ENCODE results near the gene MUC7. TPM values are rescaled to one million over a fixed set of nuclear protein-coding genes. Genes with fewer than 3 reads are reported as not detected.

MUC7 gene
- total and polyA plus RNA-seq, 12 donors, result not detected

DNA sequence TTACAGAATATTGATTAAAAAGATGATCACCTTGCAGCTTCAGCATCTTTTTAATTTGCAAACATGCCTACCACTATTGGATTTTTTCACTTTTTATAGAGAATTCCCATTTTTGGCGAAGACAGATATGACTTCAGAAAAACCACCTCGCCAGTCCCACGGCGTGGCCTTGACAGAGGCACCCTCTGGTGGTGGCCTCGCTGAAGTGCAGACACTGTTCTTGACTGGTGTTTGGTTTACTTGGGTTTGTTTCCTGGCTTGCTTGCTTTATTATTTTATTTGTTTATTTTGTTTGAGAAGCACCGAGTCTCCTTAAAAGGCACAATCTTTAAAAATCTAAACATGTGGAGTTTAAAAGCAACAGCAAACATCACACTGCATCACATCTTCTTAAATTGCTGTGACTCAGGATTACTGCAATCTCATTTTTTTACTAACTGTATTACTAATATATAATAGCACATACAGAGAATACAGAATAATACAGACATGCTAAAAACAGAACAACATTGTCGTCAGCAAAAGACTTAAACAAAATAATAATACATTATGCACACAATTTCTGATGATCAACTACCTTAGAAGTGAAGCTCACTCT lies 33.3 kb downstream of the MUC7 start:
- no peak for ATAC-seq
- H3K27me3 ChIP-seq, result peaks cover 0 to 20% (median 0%) of the 10 kb centered on the region in 7 donors
- H3K4me3 ChIP-seq, result no peak overlapping the region
- 4 to 7% methylated on average over 7 of the region's 7 CpGs for WGBS, 2 donors
- DNase-seq, result peak; percentile 5 to 25
- peak; percentile 33 to 94 (median 73) for TF ChIP-seq CTCF (IDR thresholded peaks at IDR 0.05)
- no peaks in the 10 kb centered on the region for H3K36me3 ChIP-seq
- no peaks in the 10 kb centered on the region for H3K9me3 ChIP-seq
- H3K4me1 ChIP-seq, result no peaks in the 10 kb centered on the region
- H3K27ac ChIP-seq, result no peak overlapping the region
- intact Hi-C loops (cut with DNase I), result loop anchor here in 2 of 10 donors (10.0 kb wide), 2 partner anchors 810 to 820 kb away; no protein-coding TSS in a partner anchor

- ATAC-seq (no peak), DNase-seq (no peak)
- WGBS, 2 donors, result 47% methylated on average over 1 of the region's 1 CpG
- Histone ChIP-seq H3K4me1 (no peaks in the 10 kb centered on the region), H3K27me3 (peaks cover 0 to 20% (median 0%) of the 10 kb centered on the region in 7 donors), H3K4me3 (no peak overlapping the region), H3K9me3 (no peaks in the 10 kb centered on the region), H3K27ac (no peak overlapping the region), H3K36me3 (no peaks in the 10 kb centered on the region)
- intact Hi-C loops (cut with DNase I), result loop anchor here in 2 of 10 donors (10.0 kb wide), 2 partner anchors 814 to 824 kb away; no protein-coding TSS in a partner anchor
- TF ChIP-seq CTCF (IDR thresholded peaks at IDR 0.05), result no peak
Measured at GRCh38 chr4:70508801-70509200, 36.8 kb downstream of the MUC7 start.

- no peak for DNase-seq
- Histone ChIP-seq H3K4me3 (no peak overlapping the region), H3K4me1 (no peaks in the 10 kb centered on the region), H3K36me3 (no peaks in the 10 kb centered on the region), H3K27ac (no peak overlapping the region), H3K9me3 (no peaks in the 10 kb centered on the region), H3K27me3 (peaks cover 0 to 16% (median 0%) of the 10 kb centered on the region in 7 donors)
- ATAC-seq, result no peak
- intact Hi-C loops (cut with DNase I), result no loop called here
- WGBS, 2 donors, result 87 to 90% methylated on average over 3 of the region's 3 CpGs
- no peak for TF ChIP-seq CTCF (IDR thresholded peaks at IDR 0.05)
Measured at GRCh38 chr4:70511365-70511764, 39.4 kb downstream of the MUC7 start.

DNA sequence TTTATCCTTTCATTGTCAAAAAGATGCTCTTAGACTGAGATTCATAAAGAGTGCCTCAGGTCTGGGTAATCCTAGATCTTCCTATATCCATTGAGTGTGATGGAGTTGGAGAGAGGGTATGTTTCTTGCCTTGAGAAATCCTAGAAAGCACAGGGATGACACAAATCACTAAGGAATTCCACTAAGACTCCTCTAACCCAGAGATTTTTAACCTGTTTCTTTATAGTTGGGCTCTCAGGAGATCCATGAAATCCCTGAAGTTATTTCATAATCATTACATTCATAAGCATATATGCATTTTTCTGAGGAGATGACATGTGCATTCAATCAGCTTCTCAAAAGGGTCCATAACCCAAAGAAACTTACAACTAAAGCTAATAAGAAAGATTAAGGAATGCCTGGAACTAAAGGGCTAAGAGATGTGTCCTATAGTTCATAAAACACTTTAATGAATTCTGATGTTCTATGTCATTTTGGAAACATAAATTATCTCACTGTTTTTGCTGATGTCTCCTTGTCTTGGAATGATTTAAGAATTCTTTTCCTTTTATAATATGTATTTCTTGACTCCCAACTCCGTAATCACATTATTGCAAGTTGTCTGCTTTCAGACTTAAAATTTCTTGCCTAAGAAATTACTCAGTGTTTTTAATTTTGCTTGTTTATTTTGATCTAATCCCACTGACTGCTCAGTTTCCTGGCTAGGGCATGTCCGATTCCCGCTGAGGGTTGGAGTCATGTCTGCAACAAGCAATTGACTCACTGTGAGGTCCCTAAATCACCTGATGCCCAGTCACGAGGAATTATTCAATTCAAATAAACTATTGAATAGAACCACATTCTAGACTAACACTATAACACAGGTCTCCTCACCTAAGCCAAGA lies 43.6 kb downstream of the MUC7 start:
- no peak for TF ChIP-seq CTCF (IDR thresholded peaks at IDR 0.05)
- no peaks in the 10 kb centered on the region for H3K9me3 ChIP-seq
- intact Hi-C loops (cut with DNase I), result no loop called here
- no peak for DNase-seq
- H3K27ac ChIP-seq, result no peak overlapping the region
- no peaks in the 10 kb centered on the region for H3K27me3 ChIP-seq
- no peaks in the 10 kb centered on the region for H3K4me1 ChIP-seq
- WGBS, 2 donors, result 64 to 81% methylated on average over 4 of the region's 4 CpGs
- no peak for ATAC-seq
- H3K36me3 ChIP-seq, result no peaks in the 10 kb centered on the region
- H3K4me3 ChIP-seq, result no peak overlapping the region
